ENCODE measurements around the gene WDR45B. TPM values are rescaled to one million over a fixed set of nuclear protein-coding genes. Genes with fewer than 3 reads are reported as not detected.

Gene WDR45B
- total RNA-seq, 2 donors from 2014 or later = 58.8 to 119 TPM

DNA sequence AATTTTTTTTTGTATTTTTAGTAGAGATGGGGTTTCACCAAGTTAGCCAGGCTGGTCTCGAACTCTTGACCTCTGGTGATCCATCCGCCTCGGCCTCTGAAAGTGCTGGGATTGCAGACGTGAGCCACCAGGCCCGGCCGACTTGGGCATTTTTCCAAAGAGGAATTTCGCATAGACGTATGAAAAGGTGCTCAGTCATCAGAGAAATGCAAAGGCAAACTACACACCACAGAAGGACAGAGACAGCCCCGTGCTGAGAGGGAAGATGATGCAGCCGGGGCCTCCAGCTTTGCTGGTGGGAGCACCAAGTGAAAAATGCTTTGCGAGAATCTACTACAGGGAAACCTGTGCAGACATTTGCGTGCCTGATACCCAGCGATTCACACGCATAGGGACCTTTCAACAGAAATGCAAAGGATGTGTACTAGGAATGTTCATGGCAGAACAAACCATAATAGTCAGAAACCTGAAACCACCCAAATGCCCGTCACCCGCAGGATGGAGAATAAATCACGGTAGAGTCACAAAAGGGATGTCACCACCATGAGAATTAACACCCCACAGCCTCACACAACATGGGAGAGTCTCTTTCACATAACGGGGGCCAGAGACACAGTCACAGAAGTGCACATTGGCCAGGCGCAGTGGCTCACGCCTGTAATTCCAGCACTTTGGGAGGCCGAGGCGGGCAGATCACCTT, 45.1 kb upstream of the WDR45B start:
- Histone ChIP-seq H3K4me3 (no peak overlapping the region), H3K4me1 (no peaks in the 10 kb centered on the region), H3K9ac (ENCODE audit: low read depth in 2 of 2, low read length in 2 of 2) (no peak overlapping the region), H3K27ac (no peak overlapping the region), H3K36me3 (no peaks in the 10 kb centered on the region), H3K9me3 (no peaks in the 10 kb centered on the region), H3K27me3 (no peaks in the 10 kb centered on the region)
- intact Hi-C loops (cut with DNase I) = no loop called here
- DNase-seq = no peak
- TF ChIP-seq, protein P1, sequence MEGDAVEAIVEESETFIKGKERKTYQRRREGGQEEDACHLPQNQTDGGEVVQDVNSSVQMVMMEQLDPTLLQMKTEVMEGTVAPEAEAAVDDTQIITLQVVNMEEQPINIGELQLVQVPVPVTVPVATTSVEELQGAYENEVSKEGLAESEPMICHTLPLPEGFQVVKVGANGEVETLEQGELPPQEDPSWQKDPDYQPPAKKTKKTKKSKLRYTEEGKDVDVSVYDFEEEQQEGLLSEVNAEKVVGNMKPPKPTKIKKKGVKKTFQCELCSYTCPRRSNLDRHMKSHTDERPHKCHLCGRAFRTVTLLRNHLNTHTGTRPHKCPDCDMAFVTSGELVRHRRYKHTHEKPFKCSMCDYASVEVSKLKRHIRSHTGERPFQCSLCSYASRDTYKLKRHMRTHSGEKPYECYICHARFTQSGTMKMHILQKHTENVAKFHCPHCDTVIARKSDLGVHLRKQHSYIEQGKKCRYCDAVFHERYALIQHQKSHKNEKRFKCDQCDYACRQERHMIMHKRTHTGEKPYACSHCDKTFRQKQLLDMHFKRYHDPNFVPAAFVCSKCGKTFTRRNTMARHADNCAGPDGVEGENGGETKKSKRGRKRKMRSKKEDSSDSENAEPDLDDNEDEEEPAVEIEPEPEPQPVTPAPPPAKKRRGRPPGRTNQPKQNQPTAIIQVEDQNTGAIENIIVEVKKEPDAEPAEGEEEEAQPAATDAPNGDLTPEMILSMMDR (IDR thresholded peaks at IDR 0.05) = no peak

DNA sequence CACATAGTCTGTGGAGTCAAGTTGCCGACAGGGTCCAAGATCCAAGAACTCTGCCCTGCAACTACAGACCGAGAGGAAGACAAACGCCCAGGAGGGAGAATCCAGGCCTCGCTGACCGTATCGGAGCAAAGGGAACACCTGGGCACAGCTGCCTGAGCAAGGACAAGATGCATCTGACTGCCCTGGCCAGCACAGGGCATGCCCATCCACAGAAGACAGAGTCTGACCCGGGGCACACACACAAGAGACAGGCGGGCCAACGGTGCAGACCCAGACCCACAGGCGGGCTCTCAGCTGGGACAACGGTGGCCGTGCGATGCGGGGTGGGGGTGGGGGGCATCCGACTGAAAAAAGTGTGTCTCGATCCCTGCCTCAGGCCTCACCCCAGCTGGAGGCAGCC, 44.0 kb upstream of the WDR45B start:
- Histone ChIP-seq H3K27me3 (no peaks in the 10 kb centered on the region), H3K9me3 (no peaks in the 10 kb centered on the region), H3K36me3 (no peaks in the 10 kb centered on the region), H3K27ac (no peak overlapping the region), H3K9ac (ENCODE audit: low read depth in 2 of 2, low read length in 2 of 2) (no peak overlapping the region), H3K4me1 (no peaks in the 10 kb centered on the region), H3K4me3 (no peak overlapping the region)
- TF ChIP-seq, protein P1 (IDR thresholded peaks at IDR 0.05) = no peak
- no peak for DNase-seq
- intact Hi-C loops (cut with DNase I) = no loop called here

- H3K9me3 ChIP-seq = no peaks in the 10 kb centered on the region
- intact Hi-C loops (cut with DNase I) = no loop called here
- H3K36me3 ChIP-seq = no peaks in the 10 kb centered on the region
- H3K4me3 ChIP-seq = no peak overlapping the region
- no peaks in the 10 kb centered on the region for H3K27me3 ChIP-seq
- no peak overlapping the region for H3K27ac ChIP-seq
- no peak for DNase-seq
- TF ChIP-seq, protein P1 (IDR thresholded peaks at IDR 0.05) = no peak
- H3K9ac ChIP-seq (ENCODE audit: low read depth in 2 of 2, low read length in 2 of 2) = no peak overlapping the region
- no peaks in the 10 kb centered on the region for H3K4me1 ChIP-seq
These were observed 43.5 kb upstream of the WDR45B start for GRCh38 chr17:82691714-82692113.

GRCh38 chr17:82690786-82691489, 42.7 kb upstream of the WDR45B start:
- DNase-seq = no peak
- Histone ChIP-seq H3K4me1 (no peaks in the 10 kb centered on the region), H3K9ac (ENCODE audit: low read depth in 2 of 2, low read length in 2 of 2) (no peak overlapping the region), H3K9me3 (no peaks in the 10 kb centered on the region), H3K36me3 (no peaks in the 10 kb centered on the region), H3K4me3 (no peak overlapping the region), H3K27me3 (no peaks in the 10 kb centered on the region), H3K27ac (no peak overlapping the region)
- intact Hi-C loops (cut with DNase I) = no loop called here
- TF ChIP-seq, protein P1 (IDR thresholded peaks at IDR 0.05) = no peak

DNA sequence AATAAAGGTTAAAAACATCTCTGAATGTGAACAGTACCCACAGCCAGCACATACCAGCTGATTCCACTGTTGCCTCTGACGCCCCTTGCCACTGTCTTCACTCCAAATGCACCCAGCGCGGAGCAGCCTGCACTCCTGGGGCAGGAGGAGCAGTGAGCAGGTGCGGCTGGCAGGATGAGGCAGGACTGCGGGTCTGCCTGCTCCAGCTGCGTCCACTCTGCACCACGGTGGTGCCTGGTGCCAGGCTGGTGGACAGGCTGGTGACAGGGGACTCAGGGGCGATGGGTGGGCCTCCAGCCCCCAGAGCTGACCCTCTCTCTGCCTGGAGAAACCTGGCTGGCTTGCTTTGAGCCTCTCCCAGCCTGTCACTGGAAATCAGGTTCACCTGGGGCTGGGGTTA, 40.8 kb upstream of the WDR45B start:
- DNase-seq = no peak
- intact Hi-C loops (cut with DNase I) = no loop called here

More for the DNA sequence above, 40.8 kb upstream of the WDR45B start:
- Histone ChIP-seq H3K9ac (ENCODE audit: low read depth in 2 of 2, low read length in 2 of 2) (no peak overlapping the region), H3K27me3 (no peaks in the 10 kb centered on the region), H3K27ac (no peak overlapping the region), H3K9me3 (no peaks in the 10 kb centered on the region), H3K36me3 (no peaks in the 10 kb centered on the region), H3K4me3 (no peak overlapping the region), H3K4me1 (no peaks in the 10 kb centered on the region)
- TF ChIP-seq, protein P1 (IDR thresholded peaks at IDR 0.05) = no peak
